ENCODE data around the gene CFAP20DC.
"Not testable (repeated sequence)": the region's sequence is repeated elsewhere in the genome, so short reads cannot be mapped to it uniquely, and the experiment has no call there.

The CFAP20DC gene

DNA sequence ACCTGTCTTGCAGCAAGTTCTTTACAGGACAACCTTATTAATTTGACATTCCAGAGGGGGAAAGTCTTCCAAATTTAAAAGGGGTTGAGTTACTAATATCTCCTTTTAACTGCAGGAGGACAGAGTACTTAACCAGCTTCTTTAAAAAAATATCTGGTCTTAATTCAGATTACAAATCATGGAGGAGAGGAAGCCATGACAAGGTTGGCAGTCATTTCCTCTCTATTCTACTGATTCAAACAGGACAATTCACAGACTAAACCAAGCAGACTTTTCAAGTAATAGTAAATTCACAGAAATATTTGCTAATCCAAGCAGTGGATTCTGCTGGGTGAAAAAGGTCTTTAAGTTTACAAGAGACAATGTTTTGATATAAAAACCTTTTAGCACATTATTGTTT is 185.3 kb downstream of the CFAP20DC start:
- Histone ChIP-seq H3K27ac (ENCODE audit: low read length) (no peak overlapping the region), H3K36me3 (ENCODE audit: control insufficient read depth in 1 of 2, insufficient read depth in 2 of 2, low read length in 2 of 2) (no peaks in the 10 kb centered on the region), H3K27me3 (ENCODE audit: low read depth, low read length) (no peaks in the 10 kb centered on the region), H3K4me1 (ENCODE audit: control insufficient read depth in 1 of 2, insufficient read depth in 2 of 2, low read length in 2 of 2) (no peaks in the 10 kb centered on the region), H3K4me3 (ENCODE audit: low read depth in 1 of 2, low read length in 2 of 2) (no peak overlapping the region), H3K9me3 (ENCODE audit: control insufficient read depth in 1 of 2, low read length in 2 of 2) (no peaks in the 10 kb centered on the region)

GRCh38 chr3:58863206-58863605 is 186.6 kb downstream of the CFAP20DC start:
- Histone ChIP-seq H3K9me3 (ENCODE audit: control insufficient read depth in 1 of 2, low read length in 2 of 2) (no peaks in the 10 kb centered on the region), H3K4me3 (ENCODE audit: low read depth in 1 of 2, low read length in 2 of 2) (no peak overlapping the region), H3K36me3 (ENCODE audit: control insufficient read depth in 1 of 2, insufficient read depth in 2 of 2, low read length in 2 of 2) (no peaks in the 10 kb centered on the region), H3K27me3 (ENCODE audit: low read depth, low read length) (no peaks in the 10 kb centered on the region), H3K4me1 (ENCODE audit: control insufficient read depth in 1 of 2, insufficient read depth in 2 of 2, low read length in 2 of 2) (no peaks in the 10 kb centered on the region), H3K27ac (ENCODE audit: low read length) (no peak overlapping the region)

- no peaks in the 10 kb centered on the region for H3K36me3 ChIP-seq (ENCODE audit: control insufficient read depth in 1 of 2, insufficient read depth in 2 of 2, low read length in 2 of 2)
- no peaks in the 10 kb centered on the region for H3K9me3 ChIP-seq (ENCODE audit: control insufficient read depth in 1 of 2, low read length in 2 of 2)
- H3K27me3 ChIP-seq (ENCODE audit: low read depth, low read length) = no peaks in the 10 kb centered on the region
- no peak overlapping the region for H3K27ac ChIP-seq (ENCODE audit: low read length)
- no peak overlapping the region for H3K4me3 ChIP-seq (ENCODE audit: low read depth in 1 of 2, low read length in 2 of 2)
- no peaks in the 10 kb centered on the region for H3K4me1 ChIP-seq (ENCODE audit: control insufficient read depth in 1 of 2, insufficient read depth in 2 of 2, low read length in 2 of 2)
These were observed 188.3 kb downstream of the CFAP20DC start for GRCh38 chr3:58861551-58861950.

GRCh38 chr3:58858126-58858525 is 191.7 kb downstream of the CFAP20DC start:
- Histone ChIP-seq H3K4me1 (ENCODE audit: control insufficient read depth in 1 of 2, insufficient read depth in 2 of 2, low read length in 2 of 2) (no peaks in the 10 kb centered on the region), H3K9me3 (ENCODE audit: control insufficient read depth in 1 of 2, low read length in 2 of 2) (no peaks in the 10 kb centered on the region), H3K27ac (ENCODE audit: low read length) (no peak overlapping the region), H3K36me3 (ENCODE audit: control insufficient read depth in 1 of 2, insufficient read depth in 2 of 2, low read length in 2 of 2) (no peaks in the 10 kb centered on the region), H3K27me3 (ENCODE audit: low read depth, low read length) (no peaks in the 10 kb centered on the region), H3K4me3 (ENCODE audit: low read depth in 1 of 2, low read length in 2 of 2) (no peak overlapping the region)

DNA sequence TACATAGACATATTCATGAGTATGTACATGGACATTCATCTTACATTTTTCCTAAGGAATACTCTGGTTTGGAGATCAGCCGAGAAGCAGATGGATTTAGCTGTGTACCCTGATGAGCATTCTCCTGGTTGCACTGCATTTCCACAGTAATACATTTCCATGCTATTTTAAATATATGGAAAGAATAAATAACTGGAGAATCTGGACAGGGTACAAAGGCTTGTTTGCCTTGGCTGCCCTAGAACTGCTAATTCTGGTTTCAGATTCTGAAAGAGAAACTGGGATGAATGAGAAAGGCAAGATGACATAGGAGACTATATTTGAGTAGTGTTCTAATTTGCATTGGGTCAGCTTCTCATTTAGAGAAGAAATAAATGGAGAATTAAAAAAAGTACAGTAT is 192.4 kb downstream of the CFAP20DC start:
- Histone ChIP-seq H3K36me3 (ENCODE audit: control insufficient read depth in 1 of 2, insufficient read depth in 2 of 2, low read length in 2 of 2) (no peaks in the 10 kb centered on the region), H3K9me3 (ENCODE audit: control insufficient read depth in 1 of 2, low read length in 2 of 2) (no peaks in the 10 kb centered on the region), H3K27ac (ENCODE audit: low read length) (no peak overlapping the region), H3K4me1 (ENCODE audit: control insufficient read depth in 1 of 2, insufficient read depth in 2 of 2, low read length in 2 of 2) (no peaks in the 10 kb centered on the region), H3K4me3 (ENCODE audit: low read depth in 1 of 2, low read length in 2 of 2) (no peak overlapping the region), H3K27me3 (ENCODE audit: low read depth, low read length) (no peaks in the 10 kb centered on the region)

GRCh38 chr3:58848826-58849225 is 201.0 kb downstream of the CFAP20DC start:
- Histone ChIP-seq H3K4me1 (ENCODE audit: control insufficient read depth in 1 of 2, insufficient read depth in 2 of 2, low read length in 2 of 2) (no peaks in the 10 kb centered on the region), H3K36me3 (ENCODE audit: control insufficient read depth in 1 of 2, insufficient read depth in 2 of 2, low read length in 2 of 2) (no peaks in the 10 kb centered on the region), H3K9me3 (ENCODE audit: control insufficient read depth in 1 of 2, low read length in 2 of 2) (peaks cover 0 to 3% of the 10 kb centered on the region in 2 donors), H3K27ac (ENCODE audit: low read length) (no peak overlapping the region), H3K4me3 (ENCODE audit: low read depth in 1 of 2, low read length in 2 of 2) (no peak overlapping the region), H3K27me3 (ENCODE audit: low read depth, low read length) (no peaks in the 10 kb centered on the region)

GRCh38 chr3:58842050-58842747 is 207.6 kb downstream of the CFAP20DC start:
- not testable (repeated sequence) for H3K9me3 ChIP-seq (ENCODE audit: control insufficient read depth in 1 of 2, low read length in 2 of 2); H3K4me1 ChIP-seq (ENCODE audit: control insufficient read depth in 1 of 2, insufficient read depth in 2 of 2, low read length in 2 of 2); H3K27me3 ChIP-seq (ENCODE audit: low read depth, low read length); H3K36me3 ChIP-seq (ENCODE audit: control insufficient read depth in 1 of 2, insufficient read depth in 2 of 2, low read length in 2 of 2); H3K27ac ChIP-seq (ENCODE audit: low read length); H3K4me3 ChIP-seq (ENCODE audit: low read depth in 1 of 2, low read length in 2 of 2)

DNA sequence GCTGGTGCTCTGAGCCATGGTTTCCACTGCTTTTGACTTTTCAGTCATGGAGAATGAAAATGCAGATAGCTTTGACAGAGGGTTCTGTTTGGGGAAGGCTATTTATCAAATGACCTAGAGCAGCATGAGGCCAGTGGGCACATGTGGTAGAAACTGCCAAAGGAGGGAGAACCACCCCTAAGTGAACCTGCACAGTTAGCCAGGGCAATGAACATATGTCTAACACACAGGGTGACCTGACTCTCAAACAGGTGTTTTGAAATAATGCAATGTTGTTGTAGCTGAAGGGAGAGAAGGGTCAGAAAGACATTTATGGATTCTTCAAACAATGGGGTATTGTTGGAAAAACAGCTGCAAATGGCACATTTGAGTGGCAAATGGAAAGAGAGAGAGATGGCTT is 208.9 kb downstream of the CFAP20DC start:
- no peak overlapping the region for H3K4me3 ChIP-seq (ENCODE audit: low read depth in 1 of 2, low read length in 2 of 2)
- H3K27ac ChIP-seq (ENCODE audit: low read length) = no peak overlapping the region
- H3K9me3 ChIP-seq (ENCODE audit: control insufficient read depth in 1 of 2, low read length in 2 of 2) = no peaks in the 10 kb centered on the region
- H3K36me3 ChIP-seq (ENCODE audit: control insufficient read depth in 1 of 2, insufficient read depth in 2 of 2, low read length in 2 of 2) = no peaks in the 10 kb centered on the region
- no peaks in the 10 kb centered on the region for H3K4me1 ChIP-seq (ENCODE audit: control insufficient read depth in 1 of 2, insufficient read depth in 2 of 2, low read length in 2 of 2)
- no peaks in the 10 kb centered on the region for H3K27me3 ChIP-seq (ENCODE audit: low read depth, low read length)

DNA sequence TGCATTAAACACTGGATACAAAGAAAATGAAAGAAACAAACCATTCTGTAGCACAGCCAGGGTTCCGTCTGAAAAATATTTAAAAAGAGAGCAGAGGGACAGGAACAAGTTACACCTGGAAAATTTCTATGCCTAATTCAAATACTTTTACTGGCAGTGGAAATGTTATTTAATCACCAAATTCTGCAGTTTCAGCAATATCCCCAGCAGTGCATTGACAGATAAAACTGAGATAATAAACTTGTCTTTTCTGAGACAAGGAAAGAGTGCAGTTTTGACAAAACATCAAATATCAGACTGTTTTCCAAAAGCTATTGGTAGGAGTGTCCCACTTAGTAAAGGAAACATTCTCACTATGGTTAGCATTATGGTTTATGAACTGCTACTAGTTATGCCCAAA is 209.9 kb downstream of the CFAP20DC start:
- H3K9me3 ChIP-seq (ENCODE audit: control insufficient read depth in 1 of 2, low read length in 2 of 2) = no peaks in the 10 kb centered on the region
- H3K4me1 ChIP-seq (ENCODE audit: control insufficient read depth in 1 of 2, insufficient read depth in 2 of 2, low read length in 2 of 2) = no peaks in the 10 kb centered on the region
- no peak overlapping the region for H3K27ac ChIP-seq (ENCODE audit: low read length)
- H3K27me3 ChIP-seq (ENCODE audit: low read depth, low read length) = no peaks in the 10 kb centered on the region
- H3K36me3 ChIP-seq (ENCODE audit: control insufficient read depth in 1 of 2, insufficient read depth in 2 of 2, low read length in 2 of 2) = no peaks in the 10 kb centered on the region
- no peak overlapping the region for H3K4me3 ChIP-seq (ENCODE audit: low read depth in 1 of 2, low read length in 2 of 2)

DNA sequence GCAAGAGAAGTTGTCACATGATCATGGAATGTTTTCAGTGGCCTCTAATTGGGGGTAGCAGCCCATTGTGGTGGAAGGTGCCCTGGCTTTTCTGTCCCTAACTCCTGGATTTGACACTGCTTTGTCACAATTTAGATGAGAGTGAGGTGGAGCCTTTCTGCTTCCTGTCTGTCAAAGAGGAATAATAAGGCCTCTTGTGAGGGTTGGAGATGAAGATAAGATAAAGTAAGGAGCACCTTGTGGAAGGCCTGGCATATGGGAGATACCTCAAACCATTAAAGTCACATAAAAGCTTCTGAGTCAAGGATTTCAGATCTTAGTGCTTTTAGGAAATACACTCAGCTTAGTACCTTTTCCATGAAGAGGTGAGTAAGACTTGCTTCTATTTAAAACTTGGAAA is 210.6 kb downstream of the CFAP20DC start:
- Histone ChIP-seq H3K4me3 (ENCODE audit: low read depth in 1 of 2, low read length in 2 of 2) (no peak overlapping the region), H3K36me3 (ENCODE audit: control insufficient read depth in 1 of 2, insufficient read depth in 2 of 2, low read length in 2 of 2) (no peaks in the 10 kb centered on the region), H3K27ac (ENCODE audit: low read length) (no peak overlapping the region), H3K9me3 (ENCODE audit: control insufficient read depth in 1 of 2, low read length in 2 of 2) (no peaks in the 10 kb centered on the region), H3K27me3 (ENCODE audit: low read depth, low read length) (no peaks in the 10 kb centered on the region), H3K4me1 (ENCODE audit: control insufficient read depth in 1 of 2, insufficient read depth in 2 of 2, low read length in 2 of 2) (no peaks in the 10 kb centered on the region)

DNA sequence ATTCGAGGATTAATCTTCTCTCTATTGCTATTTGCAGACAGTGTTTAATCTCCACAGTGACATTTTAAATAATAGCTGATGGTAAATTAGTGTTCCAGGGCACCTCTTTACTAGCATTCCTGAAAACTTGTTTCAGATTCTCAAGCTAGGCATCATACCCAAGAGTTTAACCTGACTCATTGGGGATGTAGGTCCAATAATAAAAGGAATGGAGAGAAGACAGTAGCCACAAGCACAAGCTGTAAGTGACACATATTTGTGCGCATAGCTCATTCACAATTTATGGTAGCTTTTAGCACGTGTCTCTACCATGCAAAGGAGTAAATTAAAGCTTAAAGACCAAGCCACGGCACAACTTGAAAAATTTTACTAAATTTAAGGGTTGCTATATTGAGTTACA is 212.0 kb downstream of the CFAP20DC start:
- Histone ChIP-seq H3K4me3 (ENCODE audit: low read depth in 1 of 2, low read length in 2 of 2) (no peak overlapping the region), H3K27me3 (ENCODE audit: low read depth, low read length) (no peaks in the 10 kb centered on the region), H3K4me1 (ENCODE audit: control insufficient read depth in 1 of 2, insufficient read depth in 2 of 2, low read length in 2 of 2) (no peaks in the 10 kb centered on the region), H3K36me3 (ENCODE audit: control insufficient read depth in 1 of 2, insufficient read depth in 2 of 2, low read length in 2 of 2) (no peaks in the 10 kb centered on the region), H3K27ac (ENCODE audit: low read length) (no peak overlapping the region), H3K9me3 (ENCODE audit: control insufficient read depth in 1 of 2, low read length in 2 of 2) (no peaks in the 10 kb centered on the region)

DNA sequence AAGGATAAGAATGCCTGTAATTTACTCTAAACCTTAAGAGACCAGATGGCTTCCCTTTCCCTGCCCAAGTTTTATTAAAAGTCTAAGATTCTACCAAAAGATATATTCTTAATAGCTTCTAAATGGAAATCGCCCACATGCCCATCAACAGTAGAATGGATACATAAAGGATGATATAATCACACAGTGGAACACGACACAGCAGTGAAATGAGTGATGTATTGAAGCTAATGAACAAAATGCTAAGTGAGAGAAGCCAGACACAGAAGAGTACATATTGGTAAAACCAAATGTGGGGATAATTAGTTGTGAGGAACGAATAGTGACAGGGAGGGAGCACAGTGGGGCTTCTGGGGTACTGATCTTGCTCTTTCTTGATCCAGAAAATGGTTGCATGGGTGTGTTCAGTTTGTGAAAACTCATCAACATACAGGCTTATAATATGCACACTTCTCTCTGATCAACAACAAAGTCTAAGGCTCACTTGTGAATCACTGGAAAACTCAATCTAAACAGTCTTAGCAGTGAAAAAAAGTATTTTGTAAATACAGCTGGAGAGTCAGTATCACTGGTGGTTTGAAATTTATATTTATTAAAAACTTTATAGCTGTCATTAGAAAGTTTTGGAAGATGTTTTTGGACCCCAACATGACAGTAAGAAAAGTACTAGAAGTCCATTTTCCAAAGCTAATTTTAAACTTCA is 212.5 kb downstream of the CFAP20DC start:
- no peak overlapping the region for H3K27ac ChIP-seq (ENCODE audit: low read length)
- H3K36me3 ChIP-seq (ENCODE audit: control insufficient read depth in 1 of 2, insufficient read depth in 2 of 2, low read length in 2 of 2) = no peaks in the 10 kb centered on the region
- no peaks in the 10 kb centered on the region for H3K9me3 ChIP-seq (ENCODE audit: control insufficient read depth in 1 of 2, low read length in 2 of 2)
- H3K27me3 ChIP-seq (ENCODE audit: low read depth, low read length) = no peaks in the 10 kb centered on the region
- H3K4me3 ChIP-seq (ENCODE audit: low read depth in 1 of 2, low read length in 2 of 2) = no peak overlapping the region
- no peaks in the 10 kb centered on the region for H3K4me1 ChIP-seq (ENCODE audit: control insufficient read depth in 1 of 2, insufficient read depth in 2 of 2, low read length in 2 of 2)

Data from muscle layer of duodenum (tissue), 2 donors.